OCI-LY1 (cell line): ENCODE data around the gene GXYLT2.

Experiments used
- H2AFZ ChIP-seq: fragments of 200-600 bp; sonication (generic), shearing (Covaris generic); 2 replicates; pipeline ENCODE4 v1.6.0; 2014; ENCODE audit warnings: antibody characterized with exemption, mild to moderate bottlenecking, low read length
- H3F3A ChIP-seq: fragments of 200-600 bp; sonication (generic), shearing (Covaris generic); 2 replicates; pipeline ENCODE4 v1.6.0; 2014; ENCODE audit warnings: mild to moderate bottlenecking, antibody characterized with exemption, low read length, moderate library complexity; ENCODE audit not compliant: insufficient read depth
- H3K27ac ChIP-seq: fragments of 200-600 bp; sonication (generic); 2 replicates; pipeline ENCODE4 v1.5.1; 2014; ENCODE audit warnings: low read length, mixed run types, mild to moderate bottlenecking, low read depth; ENCODE audit not compliant: poor library complexity, severe bottlenecking
- H3K27me3 ChIP-seq: fragments of 200-600 bp; sonication (generic); 2 replicates; pipeline ENCODE4 v1.6.0; 2014; ENCODE audit warnings: antibody characterized with exemption, mild to moderate bottlenecking, low read length, moderate library complexity; ENCODE audit not compliant: insufficient read depth
- H3K36me3 ChIP-seq: fragments of 200-600 bp; sonication (generic); 2 replicates; pipeline ENCODE4 v1.6.1; 2014; ENCODE audit warnings: mild to moderate bottlenecking, antibody characterized with exemption, low read length, moderate library complexity, mixed read lengths; ENCODE audit not compliant: insufficient read depth
- H3K4me1 ChIP-seq: fragments of 200-600 bp; sonication (generic); 2 replicates; pipeline ENCODE4 v1.5.1; 2014; ENCODE audit warnings: mild to moderate bottlenecking, low read length, moderate library complexity; ENCODE audit not compliant: insufficient read depth, severe bottlenecking
- H3K4me2 ChIP-seq: fragments of 200-600 bp; sonication (generic), shearing (Covaris generic); 2 replicates; pipeline ENCODE4 v1.6.1; 2014; ENCODE audit warnings: low read length
- H3K4me3 ChIP-seq: fragments of 200-600 bp; sonication (generic); 2 replicates; pipeline ENCODE4 v1.5.1; 2014; ENCODE audit warnings: low read length, low read depth, mild to moderate bottlenecking, mixed read lengths; ENCODE audit not compliant: poor library complexity, severe bottlenecking
- H3K79me2 ChIP-seq: fragments of 200-600 bp; shearing (Covaris generic); 2 replicates; pipeline ENCODE4 v1.6.1; 2016; ENCODE audit warnings: mixed run types, low read length, mixed read lengths; ENCODE audit not compliant: insufficient read depth
- H3K9ac ChIP-seq: fragments of 200-600 bp; sonication (generic), shearing (Covaris generic); 2 replicates; pipeline ENCODE4 v1.6.1; 2014; ENCODE audit warnings: mild to moderate bottlenecking, low read length, mixed read lengths
- H3K9me2 ChIP-seq: fragments of 200-600 bp; sonication (generic), shearing (Covaris generic); 2 replicates; pipeline ENCODE4 v1.6.1; 2014; ENCODE audit warnings: low read depth, mild to moderate bottlenecking, low read length, mixed read lengths
- H3K9me3 ChIP-seq: fragments of 200-600 bp; shearing (Covaris generic); 2 replicates; pipeline ENCODE4 v1.6.1; 2014; ENCODE audit warnings: low read length, mixed read lengths
- H4K20me1 ChIP-seq: fragments of 200-600 bp; sonication (generic), shearing (Covaris generic); 2 replicates; pipeline ENCODE4 v1.6.0; 2016; ENCODE audit warnings: mild to moderate bottlenecking, low read length; ENCODE audit not compliant: insufficient read depth
- EZH2 ChIP-seq: fragments of 200-600 bp; sonication (generic), shearing (Covaris generic); IDR thresholded peaks from 2 replicates; pipeline ENCODE4 v1.8.0; 2017; ENCODE audit warnings: borderline replicate concordance, mixed run types, mild to moderate bottlenecking, antibody characterized with exemption, low read length, moderate library complexity, mixed read lengths
- TF ChIP-seq, protein P1 (sequence below): fragments of 200-600 bp; sonication (generic), shearing (Covaris generic); IDR thresholded peaks from 2 replicates; pipeline ENCODE4 v1.5.1; 2017; ENCODE audit warnings: mild to moderate bottlenecking, antibody characterized with exemption, low read length, moderate library complexity, mixed read lengths

Gene GXYLT2

DNA sequence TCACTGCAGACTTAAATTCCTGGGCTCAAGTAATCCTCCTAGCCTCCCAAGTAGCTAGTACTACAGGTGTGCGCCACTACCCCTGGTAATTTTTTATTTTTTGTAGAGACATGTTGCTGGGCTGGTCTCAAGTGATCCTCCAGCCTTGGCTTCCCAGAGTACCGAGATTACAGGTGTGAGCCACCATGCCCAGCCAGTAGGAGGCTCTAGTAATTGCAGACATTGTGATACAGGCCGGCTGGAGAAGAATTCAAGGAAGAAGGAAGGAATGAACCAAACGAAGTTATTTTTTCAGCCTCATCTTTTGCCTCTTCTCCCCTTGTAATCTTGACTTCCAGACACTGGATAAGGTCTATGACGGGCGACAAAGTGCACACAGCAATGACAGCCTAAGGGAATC lies 105.5 kb downstream of the GXYLT2 start:
- peaks cover 12% of the 10 kb centered on the region for H3K4me1 ChIP-seq
- H2AFZ ChIP-seq: no peak overlapping the region
- no peak overlapping the region for H3K27ac ChIP-seq
- no peaks in the 10 kb centered on the region for H3K9me2 ChIP-seq
- 0 out of 2 replicates have a peak, but pooled peaks cover 3% of the 10 kb centered on the region for H3F3A ChIP-seq
- H4K20me1 ChIP-seq: peaks cover 5% of the 10 kb centered on the region; the same call in 1 of the 2 replicates
- H3K9ac ChIP-seq: no peak overlapping the region
- no peak for TF ChIP-seq EZH2
- TF ChIP-seq, protein P1, sequence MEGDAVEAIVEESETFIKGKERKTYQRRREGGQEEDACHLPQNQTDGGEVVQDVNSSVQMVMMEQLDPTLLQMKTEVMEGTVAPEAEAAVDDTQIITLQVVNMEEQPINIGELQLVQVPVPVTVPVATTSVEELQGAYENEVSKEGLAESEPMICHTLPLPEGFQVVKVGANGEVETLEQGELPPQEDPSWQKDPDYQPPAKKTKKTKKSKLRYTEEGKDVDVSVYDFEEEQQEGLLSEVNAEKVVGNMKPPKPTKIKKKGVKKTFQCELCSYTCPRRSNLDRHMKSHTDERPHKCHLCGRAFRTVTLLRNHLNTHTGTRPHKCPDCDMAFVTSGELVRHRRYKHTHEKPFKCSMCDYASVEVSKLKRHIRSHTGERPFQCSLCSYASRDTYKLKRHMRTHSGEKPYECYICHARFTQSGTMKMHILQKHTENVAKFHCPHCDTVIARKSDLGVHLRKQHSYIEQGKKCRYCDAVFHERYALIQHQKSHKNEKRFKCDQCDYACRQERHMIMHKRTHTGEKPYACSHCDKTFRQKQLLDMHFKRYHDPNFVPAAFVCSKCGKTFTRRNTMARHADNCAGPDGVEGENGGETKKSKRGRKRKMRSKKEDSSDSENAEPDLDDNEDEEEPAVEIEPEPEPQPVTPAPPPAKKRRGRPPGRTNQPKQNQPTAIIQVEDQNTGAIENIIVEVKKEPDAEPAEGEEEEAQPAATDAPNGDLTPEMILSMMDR: peak; percentile 37
- H3K4me3 ChIP-seq: no peak overlapping the region
- no peak overlapping the region for H3K4me2 ChIP-seq
- H3K36me3 ChIP-seq: peaks cover 5% of the 10 kb centered on the region
- H3K27me3 ChIP-seq: no peaks in the 10 kb centered on the region
- H3K79me2 ChIP-seq: peaks cover 12% of the 10 kb centered on the region
- H3K9me3 ChIP-seq: no peaks in the 10 kb centered on the region

DNA sequence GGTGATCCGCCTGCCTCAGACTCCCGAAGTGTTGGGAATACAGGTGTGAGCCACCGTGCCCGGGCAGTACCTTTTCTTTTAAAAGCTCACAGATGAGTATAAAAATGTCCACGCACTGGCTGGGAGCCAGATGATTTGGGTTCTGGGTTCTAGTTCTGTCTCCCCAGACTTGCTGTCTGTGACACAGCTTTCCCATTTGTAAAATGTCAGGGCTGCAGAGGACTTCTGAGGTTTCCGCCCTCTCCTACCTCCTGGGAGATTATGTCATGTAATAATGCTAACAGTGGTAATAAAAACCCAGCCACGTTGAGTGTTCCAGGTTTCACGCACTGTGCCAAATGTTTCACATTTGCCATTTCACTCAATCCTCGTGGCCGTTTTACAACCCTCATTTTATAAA lies 107.5 kb downstream of the GXYLT2 start:
- Histone ChIP-seq H3K4me1 (peaks cover 31% of the 10 kb centered on the region), H3K27ac (no peak overlapping the region), H3K27me3 (no peaks in the 10 kb centered on the region), H3K4me2 (no peak overlapping the region), H3K9ac (no peak overlapping the region), H4K20me1 (peaks cover 14% of the 10 kb centered on the region; the same call in 1 of the 2 replicates), H3F3A (0 out of 2 replicates have a peak, but pooled peaks cover 3% of the 10 kb centered on the region), H3K36me3 (peaks cover 25% of the 10 kb centered on the region), H3K79me2 (peaks cover 32% of the 10 kb centered on the region), H2AFZ (no peak overlapping the region), H3K9me3 (no peaks in the 10 kb centered on the region), H3K4me3 (no peak overlapping the region), H3K9me2 (no peaks in the 10 kb centered on the region)
- TF ChIP-seq EZH2: no peak
- TF ChIP-seq, protein P1: no peak

DNA sequence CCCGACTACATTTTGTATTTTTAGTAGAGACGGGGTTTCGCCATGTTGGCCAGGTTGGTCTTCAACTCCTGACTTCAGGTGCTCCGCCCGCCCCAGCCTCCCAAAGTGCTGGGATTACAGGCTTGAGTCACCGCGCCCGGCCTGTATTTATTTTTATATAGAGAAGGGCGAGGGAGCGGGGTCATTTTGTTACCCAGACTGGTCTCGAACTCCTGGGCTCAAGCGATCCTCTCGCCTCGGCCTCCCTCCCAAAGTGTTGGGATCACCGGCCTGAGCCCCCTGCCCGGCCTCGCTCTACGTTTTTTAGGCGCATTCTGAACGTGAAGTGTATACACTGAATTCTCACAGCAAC lies 108.3 kb downstream of the GXYLT2 start:
- Histone ChIP-seq H3K27me3 (no peaks in the 10 kb centered on the region), H3K27ac (no peak overlapping the region), H3K4me3 (peak overlapping the region; percentile 84), H4K20me1 (peaks cover 14% of the 10 kb centered on the region; the same call in 1 of the 2 replicates), H3K9ac (peak overlapping the region; percentile 68), H3F3A (0 out of 2 replicates have a peak, but pooled peaks cover 3% of the 10 kb centered on the region), H2AFZ (peak overlapping the region; percentile 48; the same call in 1 of the 2 replicates), H3K4me1 (peaks cover 36% of the 10 kb centered on the region), H3K4me2 (peak overlapping the region; percentile 73), H3K79me2 (peaks cover 39% of the 10 kb centered on the region), H3K9me3 (no peaks in the 10 kb centered on the region), H3K9me2 (no peaks in the 10 kb centered on the region), H3K36me3 (peaks cover 32% of the 10 kb centered on the region)
- TF ChIP-seq EZH2: no peak
- TF ChIP-seq, protein P1: no peak
